Measurements from ENCODE around the gene MLEC. TPM values are rescaled to one million over a fixed set of nuclear protein-coding genes. Genes with fewer than 3 reads are reported as not detected.

Gene MLEC
- total RNA-seq, 1 experiment from 2014 or later: 181 TPM

DNA sequence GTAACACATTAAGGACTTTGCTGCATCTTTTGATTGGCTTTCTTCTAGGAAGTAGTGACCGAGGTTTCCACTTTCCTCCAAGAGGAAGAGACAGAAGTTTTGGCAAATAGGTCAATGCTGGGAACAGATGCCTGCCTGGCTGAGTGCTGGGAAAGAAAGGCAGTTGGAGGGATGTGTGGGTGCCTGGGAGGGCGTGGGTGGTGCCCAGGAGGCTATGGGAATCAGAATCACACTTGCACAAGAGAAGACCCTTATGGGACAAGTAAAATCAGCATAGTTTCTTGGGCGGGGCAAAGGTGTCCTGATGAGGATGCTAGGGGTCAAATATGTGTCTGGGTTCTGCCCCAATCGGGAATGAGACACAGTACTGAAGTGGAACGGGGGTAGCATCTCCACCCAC is 37.8 kb downstream of the MLEC start:
- TF ChIP-seq, protein P1, sequence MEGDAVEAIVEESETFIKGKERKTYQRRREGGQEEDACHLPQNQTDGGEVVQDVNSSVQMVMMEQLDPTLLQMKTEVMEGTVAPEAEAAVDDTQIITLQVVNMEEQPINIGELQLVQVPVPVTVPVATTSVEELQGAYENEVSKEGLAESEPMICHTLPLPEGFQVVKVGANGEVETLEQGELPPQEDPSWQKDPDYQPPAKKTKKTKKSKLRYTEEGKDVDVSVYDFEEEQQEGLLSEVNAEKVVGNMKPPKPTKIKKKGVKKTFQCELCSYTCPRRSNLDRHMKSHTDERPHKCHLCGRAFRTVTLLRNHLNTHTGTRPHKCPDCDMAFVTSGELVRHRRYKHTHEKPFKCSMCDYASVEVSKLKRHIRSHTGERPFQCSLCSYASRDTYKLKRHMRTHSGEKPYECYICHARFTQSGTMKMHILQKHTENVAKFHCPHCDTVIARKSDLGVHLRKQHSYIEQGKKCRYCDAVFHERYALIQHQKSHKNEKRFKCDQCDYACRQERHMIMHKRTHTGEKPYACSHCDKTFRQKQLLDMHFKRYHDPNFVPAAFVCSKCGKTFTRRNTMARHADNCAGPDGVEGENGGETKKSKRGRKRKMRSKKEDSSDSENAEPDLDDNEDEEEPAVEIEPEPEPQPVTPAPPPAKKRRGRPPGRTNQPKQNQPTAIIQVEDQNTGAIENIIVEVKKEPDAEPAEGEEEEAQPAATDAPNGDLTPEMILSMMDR (conservative IDR thresholded peaks at IDR 0.05): no peak
- Histone ChIP-seq H3K9me3 (ENCODE audit: control insufficient read depth, low read depth, low read length) (no peaks in the 10 kb centered on the region), H3K23me2 (ENCODE audit: insufficient read length, low read depth, low read length, poor library complexity, severe bottlenecking) (peaks cover 5% of the 10 kb centered on the region), H3K4me2 (ENCODE audit: insufficient read depth, insufficient read length, low read length) (peak overlapping the region; percentile 73), H3K23ac (ENCODE audit: insufficient read length, low read depth, low read length) (no peak overlapping the region), H3T11ph (ENCODE audit: low read length) (no peak overlapping the region), H2BK5ac (ENCODE audit: insufficient read length, low read length) (no peak overlapping the region), H3K56ac (ENCODE audit: insufficient read length, low read depth, low read length) (no peak overlapping the region), H2BK15ac (ENCODE audit: low read depth, low read length) (no peak overlapping the region), H2BK20ac (ENCODE audit: low read depth, low read length, poor library complexity, severe bottlenecking) (no peak overlapping the region), H3K79me2 (ENCODE audit: insufficient read depth, low read length) (0 out of 2 replicates have a peak, but pooled peaks cover 2% of the 10 kb centered on the region), H2BK120ac (ENCODE audit: low read depth, low read length, poor library complexity, severe bottlenecking) (no peak overlapping the region), H4K20me1 (ENCODE audit: control insufficient read depth, insufficient read depth, insufficient read length) (no peaks in the 10 kb centered on the region), H4K8ac (replicated peaks; ENCODE audit: insufficient read length, low read depth, low read length) (no peak overlapping the region), H3K9ac (ENCODE audit: extremely low read depth, insufficient read length, low read length) (no peak overlapping the region), H2AFZ (ENCODE audit: low read length) (no peak overlapping the region), H3K14ac (ENCODE audit: insufficient read depth, low read length) (no peak overlapping the region), H2AK5ac (ENCODE audit: insufficient read length, low read length) (no peak overlapping the region), H3K27ac (ENCODE audit: insufficient read length, low read depth, low read length) (no peak overlapping the region), H4K91ac (ENCODE audit: insufficient read length, low read depth, low read length) (no peak overlapping the region), H3K27me3 (ENCODE audit: insufficient read depth, low read length) (no peaks in the 10 kb centered on the region), H3K4me1 (ENCODE audit: insufficient read depth, low read length) (no peaks in the 10 kb centered on the region), H3K4ac (ENCODE audit: low read depth, low read length) (no peak overlapping the region), H4K5ac (ENCODE audit: insufficient read length, low read depth, low read length) (no peak overlapping the region), H2BK12ac (ENCODE audit: insufficient read length, low read depth, low read length) (no peak overlapping the region), H3K18ac (ENCODE audit: insufficient read length, low read depth, low read length) (no peak overlapping the region), H3K79me1 (ENCODE audit: insufficient read depth, low read depth, low read length, poor library complexity, severe bottlenecking) (no peaks in the 10 kb centered on the region)
- H3K9me3 Mint-ChIP-seq: no peaks in the 10 kb centered on the region; a peak in 1 of 5 replicates
- DNase-seq: no peak
- no peak overlapping the region; a peak in 2 of 7 replicates for H3K27ac Mint-ChIP-seq
- peak overlapping the region; percentile 79 to 86 for H3K4me3 Mint-ChIP-seq
- peaks cover 17 to 53% (median 50%) of the 10 kb centered on the region in 3 experiments for H3K36me3 Mint-ChIP-seq (ENCODE audit: insufficient read depth in 1 of 3, low read depth in 3 of 3)
- WGBS (ENCODE audit: extremely low coverage, insufficient read length, low lambda C conversion rate): no CpG with 5 or more reads among the region's 5 CpGs
- peaks cover 14 to 17% of the 10 kb centered on the region in 2 experiments for H3K4me1 Mint-ChIP-seq
- peaks cover 7% of the 10 kb centered on the region; the same call in 1 of the 2 replicates for H3K27me3 Mint-ChIP-seq (ENCODE audit: low read depth)
